ENCODE measurements around the gene PHF12.

Gene PHF12

DNA sequence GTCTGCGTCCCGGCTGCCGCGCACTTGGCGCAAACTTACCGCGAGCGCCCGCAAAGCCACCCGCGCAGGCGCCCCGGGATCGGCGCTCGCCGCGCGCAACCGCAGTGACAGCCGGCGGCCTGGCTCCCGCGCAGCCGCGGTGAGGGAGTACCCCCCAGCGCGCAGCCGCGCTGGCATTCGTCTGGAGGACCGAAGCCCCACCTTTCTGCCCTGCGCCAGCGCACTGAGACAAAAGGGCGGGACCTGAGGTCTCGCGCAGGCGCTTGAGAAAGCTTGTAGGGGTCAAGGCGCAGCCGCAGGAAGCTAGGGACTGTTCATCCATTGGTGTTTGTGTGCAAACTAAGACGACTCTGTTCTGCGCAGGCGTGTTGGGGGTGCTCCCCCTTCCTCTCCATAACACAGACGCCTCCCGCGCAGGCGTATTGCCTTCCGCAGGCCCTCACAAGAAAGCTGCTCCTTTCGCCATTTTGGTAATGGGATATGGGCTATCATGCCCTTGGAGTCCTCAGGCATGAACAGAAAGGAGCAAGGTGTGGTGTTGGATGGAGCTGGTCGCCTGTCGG is at the start of gene PHF12:
Gene PHF12, minus strand, starts transcription at position 91 of the 563 bp plus-strand sequence. CDS start 558 bp downstream, outside the sequence.
- FAIRE-seq = no peak
- peak; percentile 76 for DNase-seq (ENCODE audit: insufficient read length, low spot score)

DNA sequence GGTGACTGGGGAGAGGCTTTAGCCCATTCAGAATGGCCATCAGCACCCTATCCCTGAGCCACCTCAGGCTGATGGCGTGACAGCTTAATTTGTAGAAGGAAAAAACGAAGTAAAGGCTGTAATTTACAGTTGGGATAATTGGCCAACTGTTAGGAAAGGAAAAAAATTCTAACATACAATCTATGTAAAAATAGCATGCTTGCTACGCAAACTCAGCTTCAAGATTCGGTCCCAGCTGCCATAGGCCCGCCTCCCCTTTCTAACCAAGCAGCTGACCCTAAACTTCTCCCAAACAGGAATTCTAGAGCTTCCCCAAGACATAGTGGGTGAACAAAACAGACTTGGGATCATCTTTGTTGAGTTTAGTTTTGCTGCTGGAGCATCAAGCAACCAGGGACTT is 49.7 kb upstream of the PHF12 start:
- FAIRE-seq (no peak), DNase-seq (ENCODE audit: insufficient read length, low spot score) (no peak)

GRCh38 chr17:28999206-28999605 is 47.9 kb upstream of the PHF12 start:
- no peak for DNase-seq (ENCODE audit: insufficient read length, low spot score)
- no peak for FAIRE-seq

DNA sequence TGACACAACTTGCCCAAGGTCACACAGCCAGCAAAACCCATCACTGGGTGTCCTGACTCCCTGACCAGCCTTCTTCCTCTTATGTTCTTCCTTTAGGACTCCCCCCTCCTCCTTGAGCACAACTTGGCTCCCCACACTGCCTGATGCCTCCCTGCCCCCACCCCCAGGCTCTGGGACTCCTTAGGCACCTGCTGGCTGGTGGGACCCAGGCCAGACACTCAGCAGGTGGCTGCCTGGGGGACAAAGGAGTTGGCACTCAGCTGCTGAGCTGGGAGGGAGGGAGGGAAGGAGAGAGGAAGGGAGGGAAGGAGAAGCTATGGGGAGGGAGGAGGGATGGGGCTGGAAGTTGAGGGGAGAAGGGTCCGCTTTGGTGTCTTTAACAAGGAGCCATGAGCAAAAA is 46.5 kb upstream of the PHF12 start:
- no peak for FAIRE-seq
- DNase-seq (ENCODE audit: insufficient read length, low spot score) = no peak

DNA sequence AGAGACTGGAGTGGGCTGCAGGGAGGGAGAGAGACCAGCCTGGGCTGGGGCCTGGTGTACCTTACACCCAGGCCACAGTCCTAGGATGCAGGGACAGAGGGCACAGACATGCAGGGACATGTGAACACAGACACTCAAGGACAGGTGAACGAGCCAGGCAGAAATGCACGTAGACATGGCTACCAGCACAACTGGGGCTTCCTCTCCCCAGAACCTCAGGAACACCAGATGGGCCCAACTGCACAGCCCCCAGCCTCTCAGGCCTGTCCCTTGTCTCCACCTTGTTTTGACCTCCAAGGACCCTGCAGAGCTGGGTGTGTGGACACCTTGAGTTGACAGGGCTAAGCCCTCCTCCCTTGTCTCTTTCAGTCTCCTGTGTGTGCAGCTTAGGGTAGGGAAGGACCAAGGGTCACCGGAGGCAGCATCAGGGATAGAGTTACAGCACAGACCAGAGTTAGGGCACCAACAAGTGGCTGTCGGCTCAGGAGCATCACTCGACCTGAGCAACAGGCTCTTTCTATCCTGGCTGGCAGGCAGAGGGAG is 45.3 kb upstream of the PHF12 start:
- FAIRE-seq = no peak
- no peak for DNase-seq (ENCODE audit: insufficient read length, low spot score)

DNA sequence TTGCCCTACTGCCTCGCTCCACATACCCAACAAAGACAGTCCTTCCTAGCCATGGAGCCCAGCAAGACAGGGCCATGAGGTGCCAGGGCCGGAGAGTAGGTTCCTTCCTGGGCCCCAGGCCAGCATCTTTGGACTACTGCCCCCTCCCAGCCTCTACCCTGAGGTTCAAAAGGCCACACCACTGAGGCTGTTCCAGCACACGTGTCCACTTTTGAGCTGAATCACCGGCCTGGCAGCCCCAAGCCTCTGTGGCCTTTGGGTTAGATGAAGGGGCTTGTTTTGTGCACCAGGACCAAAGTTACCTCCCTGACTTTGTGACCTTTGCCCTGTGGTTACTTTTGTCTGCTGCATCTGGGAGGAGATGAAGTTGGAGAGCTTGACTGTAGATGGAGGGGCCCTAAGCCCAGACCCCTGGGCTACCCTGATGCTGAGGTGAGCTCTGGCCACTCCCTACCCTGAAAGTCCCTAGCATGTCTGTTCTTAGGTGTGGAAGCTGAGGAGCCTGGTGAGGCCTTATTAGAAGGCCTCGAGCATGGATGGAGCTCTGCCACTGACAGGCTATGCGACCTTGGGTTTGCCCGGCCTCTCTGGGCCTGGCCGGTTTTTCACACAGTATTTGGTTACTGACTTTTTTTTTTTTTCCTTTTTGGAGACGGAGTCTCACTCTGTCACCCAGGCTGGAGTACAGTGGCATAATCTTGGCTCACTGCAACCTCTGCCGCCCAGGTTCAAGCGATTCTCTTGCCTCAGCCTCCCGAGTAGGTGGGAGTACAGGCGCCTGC is 42.5 kb upstream of the PHF12 start:
- DNase-seq (ENCODE audit: insufficient read length, low spot score) (no peak), FAIRE-seq (no peak)

DNA sequence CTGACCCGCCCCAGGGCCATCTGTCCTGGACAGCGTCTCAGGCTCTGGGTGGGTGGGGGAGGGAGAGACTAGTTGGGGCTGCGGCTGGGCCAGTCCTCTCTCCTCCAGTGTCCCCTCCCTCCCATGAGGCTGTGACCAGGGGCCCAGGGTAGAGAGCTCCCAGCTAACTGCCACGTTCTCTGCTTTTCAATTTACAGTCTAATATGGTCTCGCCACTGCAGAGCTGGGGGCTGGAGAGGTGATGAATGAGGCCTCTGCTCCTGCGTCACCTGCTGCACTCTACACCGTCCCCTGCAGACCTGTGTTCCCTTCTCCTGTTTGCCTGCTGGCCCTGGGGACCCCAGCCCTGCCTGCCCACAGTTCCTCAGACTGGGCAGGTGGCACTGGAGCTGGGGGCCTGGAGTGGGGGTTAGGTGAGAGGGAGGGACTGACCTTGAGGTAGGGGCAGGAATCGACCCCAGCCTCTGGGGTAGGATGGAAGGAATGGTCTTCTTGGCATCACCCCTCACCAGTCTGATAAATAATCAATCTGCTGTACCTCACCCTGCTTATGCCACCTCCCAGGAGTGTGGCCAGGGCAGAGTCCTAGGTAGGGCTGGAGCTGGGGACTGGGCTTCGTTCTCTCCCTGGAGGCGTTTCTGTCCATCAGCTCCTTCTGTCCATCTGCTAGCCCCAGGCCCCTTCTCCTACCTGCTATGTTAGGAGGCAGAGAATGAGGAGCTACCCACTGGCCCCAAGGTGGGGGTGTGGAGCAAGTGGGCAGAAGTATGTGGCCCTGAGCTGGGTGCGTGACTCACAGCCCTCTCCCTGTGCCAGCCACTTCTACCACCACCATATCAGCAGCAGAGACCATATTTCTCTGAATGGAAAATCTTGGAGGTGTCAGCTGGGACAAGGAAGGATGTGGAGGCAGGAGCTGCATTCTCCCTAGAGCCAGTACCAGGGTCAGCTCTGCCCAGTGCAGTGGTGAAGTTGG is 41.6 kb upstream of the PHF12 start:
- no peak for FAIRE-seq

GRCh38 chr17:28992185-28992584 is 40.9 kb upstream of the PHF12 start:
- FAIRE-seq (no peak), DNase-seq (ENCODE audit: insufficient read length, low spot score) (no peak)

More for the DNA sequence above, 41.6 kb upstream of the PHF12 start:
- no peak for DNase-seq (ENCODE audit: insufficient read length, low spot score)

- FAIRE-seq = no peak
- no peak for DNase-seq (ENCODE audit: insufficient read length, low spot score)
These were observed 40.5 kb upstream of the PHF12 start for GRCh38 chr17:28991779-28992178.

DNA sequence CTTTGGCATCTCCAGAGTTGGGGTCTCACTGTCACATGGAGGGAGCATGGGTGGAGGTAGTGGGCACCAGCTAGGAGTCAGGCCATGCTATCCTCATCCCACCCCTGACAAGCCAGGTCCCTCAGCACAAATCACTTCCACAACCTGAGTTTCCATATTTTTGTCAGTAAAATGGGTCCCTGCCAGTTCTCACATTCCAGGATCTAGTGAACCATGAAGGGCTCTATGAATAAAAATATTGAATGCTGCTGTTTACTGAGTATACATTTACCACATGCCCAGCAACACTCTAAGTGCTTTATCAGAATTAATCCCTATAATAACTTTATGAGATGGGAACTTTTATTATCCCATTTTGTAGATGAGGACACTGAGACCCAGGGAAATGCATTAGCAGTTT is 37.7 kb upstream of the PHF12 start:
- FAIRE-seq (no peak), DNase-seq (ENCODE audit: insufficient read length, low spot score) (no peak)

DNA sequence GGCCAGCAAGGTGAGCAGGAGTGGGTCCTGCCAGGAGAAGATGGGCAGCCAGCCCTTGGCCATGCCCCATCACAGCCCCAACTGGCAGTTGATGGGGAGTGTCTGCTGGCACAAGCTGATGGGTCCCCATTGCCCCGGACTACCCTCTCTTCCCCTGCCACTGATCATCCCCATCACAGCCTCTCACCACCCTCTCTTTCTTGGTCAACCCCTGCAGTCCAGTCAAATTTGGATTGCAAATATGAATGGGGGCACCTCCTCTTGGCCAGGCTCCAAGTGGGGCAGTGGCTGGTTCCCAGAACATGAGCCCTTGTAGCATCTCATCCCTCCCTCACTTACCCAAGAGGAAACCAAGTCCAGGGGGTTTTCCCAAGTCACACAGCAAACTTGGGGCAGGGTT is 37.2 kb upstream of the PHF12 start:
- FAIRE-seq (no peak), DNase-seq (ENCODE audit: insufficient read length, low spot score) (no peak)

DNA sequence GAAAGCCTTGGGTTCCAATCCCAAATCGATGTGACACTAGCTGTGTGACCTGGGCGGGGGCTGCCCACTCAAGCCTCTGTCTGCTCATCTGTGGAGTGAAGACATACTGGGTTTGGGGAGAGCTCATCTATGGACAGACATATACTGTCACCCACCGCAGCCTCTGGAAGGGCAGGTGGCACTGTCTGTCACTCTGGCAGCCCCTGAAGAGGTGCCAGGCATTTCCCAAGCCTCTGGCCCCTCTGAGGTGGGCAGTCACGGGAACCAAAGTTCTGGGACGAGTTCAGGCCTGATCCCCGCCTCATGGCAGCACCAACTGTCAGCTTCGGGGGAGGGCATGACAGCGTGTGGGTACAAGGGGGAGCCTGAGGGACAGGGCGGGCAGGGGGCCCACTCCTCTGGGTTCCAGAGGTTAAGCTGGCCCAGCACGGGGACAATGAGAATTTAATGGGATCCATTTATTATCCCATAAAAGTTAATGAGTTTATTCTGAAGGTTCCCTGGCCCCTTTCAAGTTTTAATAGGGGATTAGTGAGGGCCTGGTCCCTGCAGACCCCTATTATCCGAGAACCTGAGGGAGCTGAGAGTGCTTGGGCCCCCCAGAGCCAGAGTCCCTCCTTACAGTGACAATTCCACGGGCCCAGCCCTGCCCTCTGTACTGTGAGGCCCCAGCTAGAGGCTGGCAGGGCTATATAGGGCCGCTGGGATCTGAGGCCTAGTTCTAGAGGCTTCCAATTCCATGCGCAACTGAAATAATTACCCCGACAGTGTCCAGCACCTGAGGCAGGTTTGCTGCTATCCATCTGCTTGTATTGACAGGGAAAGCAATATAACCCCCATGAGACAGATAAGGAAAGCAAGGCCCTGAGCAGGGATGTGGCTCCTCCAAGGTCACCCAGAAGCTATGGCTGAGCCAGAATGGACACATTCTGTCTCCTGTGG is 35.7 kb upstream of the PHF12 start:
- FAIRE-seq (no peak), DNase-seq (ENCODE audit: insufficient read length, low spot score) (no peak)

- DNase-seq (ENCODE audit: insufficient read length, low spot score) (no peak), FAIRE-seq (no peak)
These were observed 34.8 kb upstream of the PHF12 start for GRCh38 chr17:28985950-28986713.

GRCh38 chr17:28983286-28984230 is 32.2 kb upstream of the PHF12 start:
- FAIRE-seq = peak; percentile 44

DNA sequence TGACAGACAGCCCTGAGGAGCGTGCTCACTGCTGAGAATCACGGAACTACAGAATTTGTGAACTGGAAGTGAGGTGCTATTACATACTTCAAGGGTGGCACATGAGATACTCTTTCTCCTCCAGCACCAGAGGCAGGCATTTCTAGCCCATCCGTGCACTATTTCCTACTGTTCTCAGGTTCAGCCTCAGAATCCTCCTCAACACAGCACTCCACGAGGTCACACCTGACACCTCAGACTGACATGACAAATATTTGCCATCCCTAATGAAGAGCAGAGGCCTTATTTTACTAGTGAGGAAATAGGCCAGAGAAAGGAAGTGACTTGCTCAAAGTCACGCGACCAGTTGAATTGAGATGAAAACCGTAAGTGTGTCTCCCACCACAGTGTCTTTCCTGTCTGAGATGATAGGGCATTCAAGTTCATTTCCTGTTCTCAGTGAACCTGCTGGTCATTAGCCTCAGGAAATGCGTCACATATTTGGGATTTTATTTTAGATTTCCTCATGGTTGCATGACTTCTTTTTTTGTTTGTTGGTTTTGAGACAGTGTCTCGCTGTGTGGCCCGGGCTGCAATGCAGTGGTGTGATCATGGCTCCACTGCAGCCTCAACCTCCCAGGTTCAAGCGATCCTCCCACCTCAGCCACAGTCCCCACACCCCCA is 30.9 kb upstream of the PHF12 start:
- FAIRE-seq (peak; percentile 93), DNase-seq (ENCODE audit: insufficient read length, low spot score) (peak; percentile 82)

More at GRCh38 chr17:28983286-28984230, 32.2 kb upstream of the PHF12 start:
- DNase-seq (ENCODE audit: insufficient read length, low spot score) = no peak

DNA sequence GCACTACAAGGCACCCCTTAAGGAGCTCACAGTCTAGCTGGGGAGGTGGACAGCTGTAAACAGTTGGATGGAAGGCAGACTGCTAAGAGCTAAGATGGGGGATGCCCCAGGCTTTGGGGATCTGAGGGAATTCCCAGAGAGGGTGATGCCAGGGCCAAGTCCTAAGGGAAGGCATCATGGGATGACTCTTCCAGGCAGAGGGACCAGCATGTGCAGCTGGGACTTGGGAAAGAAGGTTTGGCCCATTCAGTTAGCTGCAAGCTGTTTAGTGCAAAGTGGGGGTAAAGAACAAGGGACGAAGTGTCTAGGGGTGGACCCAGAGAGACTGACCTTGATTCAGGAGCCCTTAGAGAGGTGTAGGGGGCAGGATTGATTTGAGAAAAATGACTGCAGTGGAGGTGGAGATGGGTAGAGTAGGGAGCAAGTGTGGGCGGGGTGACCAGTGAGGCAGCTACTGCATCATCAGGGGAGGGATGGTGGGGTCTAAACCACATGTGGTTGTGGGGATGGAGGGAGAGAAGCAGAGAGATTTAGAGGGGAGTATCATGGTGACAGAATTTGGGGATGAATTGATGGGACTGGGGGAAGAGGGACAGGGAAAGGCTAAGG is 27.1 kb upstream of the PHF12 start:
- no peak for FAIRE-seq
- no peak for DNase-seq (ENCODE audit: insufficient read length, low spot score)

All from GM19239 (cell line).